Dorsolateral prefrontal cortex (tissue), 118 donors: ENCODE results near the gene DMTF1. TPM values are rescaled to one million over a fixed set of nuclear protein-coding genes. Genes with fewer than 3 reads are reported as not detected.

Experiments used
- total RNA-seq, 120 experiments: library from RNA; stranded (reverse); gene quantifications; one replicate each; pipeline versions ENCODE4 v1.2.3 to v1.2.4, GENCODE V29; 2022

DMTF1 gene
- total RNA-seq, 120 experiments from 2014 or later = 109 to 192 (median 149) TPM

Other genes with a start within 250 kb of the DMTF1 start
- gene ELAPOR2, start 92.8 kb upstream of the DMTF1 start, total RNA-seq = 100 to 1,000 TPM in 4 of 120 experiments, 10 to 100 TPM in 116; 20.9 to 146 (median 56.8) TPM
- gene TMEM243, start 67.3 kb downstream of the DMTF1 start, total RNA-seq = 10 to 100 TPM in 119 of 120 experiments, 1 to 10 TPM in 1; 9.4 to 33.2 (median 21.5) TPM
- 10 to 100 TPM in 111 of 120 experiments, 1 to 10 TPM in 9; 7.7 to 20.4 (median 13.5) TPM for gene CROT, start 193.2 kb downstream of the DMTF1 start, total RNA-seq